ENCODE measurements around the gene TRIM41. TPM values are rescaled to one million over a fixed set of nuclear protein-coding genes. Genes with fewer than 3 reads are reported as not detected.

Gene TRIM41
- total RNA-seq, 1 donor from 2014 or later: 105 TPM

GRCh38 chr5:181195249-181195761 is 27.8 kb upstream of the TRIM41 start:
- H3K9me3 ChIP-seq: no peaks in the 10 kb centered on the region
- H3K27me3 ChIP-seq: no peaks in the 10 kb centered on the region
- H3K4me1 ChIP-seq: peaks cover 3 to 7% of the 10 kb centered on the region in 2 donors
- TF ChIP-seq, protein P1, sequence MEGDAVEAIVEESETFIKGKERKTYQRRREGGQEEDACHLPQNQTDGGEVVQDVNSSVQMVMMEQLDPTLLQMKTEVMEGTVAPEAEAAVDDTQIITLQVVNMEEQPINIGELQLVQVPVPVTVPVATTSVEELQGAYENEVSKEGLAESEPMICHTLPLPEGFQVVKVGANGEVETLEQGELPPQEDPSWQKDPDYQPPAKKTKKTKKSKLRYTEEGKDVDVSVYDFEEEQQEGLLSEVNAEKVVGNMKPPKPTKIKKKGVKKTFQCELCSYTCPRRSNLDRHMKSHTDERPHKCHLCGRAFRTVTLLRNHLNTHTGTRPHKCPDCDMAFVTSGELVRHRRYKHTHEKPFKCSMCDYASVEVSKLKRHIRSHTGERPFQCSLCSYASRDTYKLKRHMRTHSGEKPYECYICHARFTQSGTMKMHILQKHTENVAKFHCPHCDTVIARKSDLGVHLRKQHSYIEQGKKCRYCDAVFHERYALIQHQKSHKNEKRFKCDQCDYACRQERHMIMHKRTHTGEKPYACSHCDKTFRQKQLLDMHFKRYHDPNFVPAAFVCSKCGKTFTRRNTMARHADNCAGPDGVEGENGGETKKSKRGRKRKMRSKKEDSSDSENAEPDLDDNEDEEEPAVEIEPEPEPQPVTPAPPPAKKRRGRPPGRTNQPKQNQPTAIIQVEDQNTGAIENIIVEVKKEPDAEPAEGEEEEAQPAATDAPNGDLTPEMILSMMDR (IDR thresholded peaks at IDR 0.05): no peak
- no peak overlapping the region for H3K4me3 ChIP-seq
- H3K36me3 ChIP-seq: no peaks in the 10 kb centered on the region
- H3K27ac ChIP-seq: no peak overlapping the region
- intact Hi-C loops (cut with DNase I): no loop called here
- no peak for DNase-seq (ENCODE audit: low spot score in 2 of 2)

- no peaks in the 10 kb centered on the region for H3K27me3 ChIP-seq
- H3K4me3 ChIP-seq: no peak overlapping the region
- intact Hi-C loops (cut with DNase I): no loop called here
- TF ChIP-seq, protein P1 (IDR thresholded peaks at IDR 0.05): no peak
- H3K36me3 ChIP-seq: no peaks in the 10 kb centered on the region
- DNase-seq (ENCODE audit: low spot score in 2 of 2): no peak
- no peak overlapping the region for H3K27ac ChIP-seq
- no peaks in the 10 kb centered on the region for H3K9me3 ChIP-seq
- peaks cover under 1 to 4% of the 10 kb centered on the region in 2 donors for H3K4me1 ChIP-seq
These were observed 25.6 kb upstream of the TRIM41 start for GRCh38 chr5:181197326-181197951.

DNA sequence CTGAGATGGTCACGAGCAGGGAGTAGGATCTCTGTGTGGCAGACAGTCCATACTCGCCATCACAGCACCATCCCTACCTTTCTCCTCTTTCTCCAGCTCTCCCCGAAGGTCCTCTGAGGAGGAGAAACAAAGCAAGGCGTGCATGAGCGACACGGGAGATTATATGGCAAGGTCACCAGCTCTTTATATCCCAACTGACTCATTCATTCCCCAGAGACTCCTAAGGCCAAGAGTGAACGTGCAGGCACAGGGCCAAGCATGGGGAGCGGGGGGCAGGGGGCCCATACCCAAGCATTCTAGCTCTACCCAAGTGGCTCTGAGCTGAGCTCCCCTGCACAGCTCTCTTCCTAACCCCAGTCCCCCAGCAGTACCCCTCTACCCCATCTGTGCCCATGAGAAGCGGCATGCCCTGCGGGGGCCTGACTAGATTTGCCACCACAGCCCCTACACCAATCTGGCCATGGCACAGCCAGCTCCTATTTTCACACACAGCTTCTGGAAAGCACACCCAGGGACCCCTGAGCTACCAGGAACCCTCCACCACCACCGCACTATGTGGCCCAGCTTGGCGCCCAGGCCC is 24.9 kb upstream of the TRIM41 start:
- H3K36me3 ChIP-seq: no peaks in the 10 kb centered on the region
- intact Hi-C loops (cut with DNase I): no loop called here
- TF ChIP-seq, protein P1 (IDR thresholded peaks at IDR 0.05): no peak
- DNase-seq (ENCODE audit: low spot score in 2 of 2): no peak
- no peak overlapping the region for H3K4me3 ChIP-seq
- H3K9me3 ChIP-seq: no peaks in the 10 kb centered on the region
- H3K4me1 ChIP-seq: no peaks in the 10 kb centered on the region
- no peak overlapping the region for H3K27ac ChIP-seq
- no peaks in the 10 kb centered on the region for H3K27me3 ChIP-seq

- Histone ChIP-seq H3K27me3 (no peaks in the 10 kb centered on the region), H3K9me3 (no peaks in the 10 kb centered on the region), H3K4me1 (peaks cover 0 to 4% of the 10 kb centered on the region in 2 donors), H3K36me3 (no peaks in the 10 kb centered on the region), H3K4me3 (no peak overlapping the region), H3K27ac (no peak overlapping the region)
- TF ChIP-seq, protein P1 (IDR thresholded peaks at IDR 0.05): no peak
- intact Hi-C loops (cut with DNase I): no loop called here
- DNase-seq (ENCODE audit: low spot score in 2 of 2): no peak
These were observed 24.1 kb upstream of the TRIM41 start for GRCh38 chr5:181198905-181199519.

DNA sequence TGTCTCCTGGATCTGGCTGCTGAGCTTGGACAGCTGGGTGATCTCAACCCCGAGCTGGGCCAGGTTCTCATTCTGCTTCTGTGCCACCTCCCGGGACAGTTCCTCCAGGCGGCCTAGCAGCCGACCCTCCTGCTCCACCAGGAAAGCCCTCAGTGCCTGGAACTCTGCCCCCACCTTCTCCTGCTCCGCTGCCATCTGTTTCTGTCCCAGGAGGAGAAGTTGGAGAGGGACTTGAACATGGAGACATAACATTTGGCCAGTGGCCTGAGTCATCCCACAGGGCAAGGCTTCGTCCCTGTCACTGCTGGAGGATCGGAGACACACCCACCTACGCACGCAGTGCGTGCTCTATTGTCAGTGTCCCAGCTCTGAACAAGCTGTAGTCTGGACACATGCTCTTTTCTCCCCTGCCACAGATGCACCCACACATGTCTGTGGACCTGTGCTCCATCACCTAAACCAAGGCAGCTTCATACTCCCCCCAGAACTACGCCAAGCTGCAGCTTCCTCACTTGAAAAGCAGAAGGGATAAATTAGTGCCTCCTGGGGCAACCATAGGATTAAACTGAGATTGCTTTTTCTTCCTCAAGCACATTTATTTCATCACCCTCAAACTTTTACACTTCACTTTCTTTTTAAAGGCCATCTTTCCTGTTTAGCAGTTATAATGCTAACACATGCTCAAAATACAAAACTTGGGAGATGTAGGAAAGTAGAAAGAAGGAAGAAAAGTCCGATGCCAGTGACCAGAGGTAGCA is 23.0 kb upstream of the TRIM41 start:
- Histone ChIP-seq H3K36me3 (no peaks in the 10 kb centered on the region), H3K27me3 (no peaks in the 10 kb centered on the region), H3K4me1 (peaks cover 0 to 5% of the 10 kb centered on the region in 2 donors), H3K9me3 (no peaks in the 10 kb centered on the region), H3K4me3 (no peak overlapping the region), H3K27ac (no peak overlapping the region)
- TF ChIP-seq, protein P1 (IDR thresholded peaks at IDR 0.05): no peak
- intact Hi-C loops (cut with DNase I): loop anchor here (10.0 kb wide), 1 partner anchor 845 kb away; the partner anchor contains the start of gene GFPT2
- DNase-seq (ENCODE audit: low spot score in 2 of 2): no peak

All from ascending aorta (tissue), 2 donors.